GM23248 (cell line): ENCODE results near the gene TMCC2. TPM values are rescaled to one million over a fixed set of nuclear protein-coding genes. Genes with fewer than 3 reads are reported as not detected.

Experiments
- DNase-seq: peaks from one replicate; pipeline ENCODE4 v3.0.0-alpha.2; 2015
- H2AFZ ChIP-seq: fragments of 200-600 bp; sonication (generic); 2 replicates; pipeline ENCODE4 v1.6.1; 2016; ENCODE audit warnings: antibody characterized with exemption
- H3F3A ChIP-seq: fragments of 200-600 bp; sonication (generic); 2 replicates; pipeline ENCODE4 v1.6.1; 2016; ENCODE audit warnings: mild to moderate bottlenecking, antibody characterized with exemption, mixed run types; ENCODE audit not compliant: insufficient read depth
- H3K27ac ChIP-seq: fragments of 200-600 bp; sonication (generic); 2 replicates; pipeline ENCODE4 v1.5.1; 2016; ENCODE audit warnings: mild to moderate bottlenecking
- H3K27me3 ChIP-seq: fragments of 200-600 bp; sonication (generic); replicated peaks from 2 replicates; pipeline ENCODE4 v1.6.1; 2016; ENCODE audit warnings: mild to moderate bottlenecking; ENCODE audit not compliant: insufficient read depth
- H3K36me3 ChIP-seq: fragments of 200-600 bp; sonication (generic); 2 replicates; pipeline ENCODE4 v1.6.1; 2016; ENCODE audit warnings: low read depth, mild to moderate bottlenecking
- H3K4me1 ChIP-seq: fragments of 200-600 bp; sonication (generic); 2 replicates; pipeline ENCODE4 v1.6.1; 2016; ENCODE audit warnings: mild to moderate bottlenecking; ENCODE audit not compliant: insufficient read depth
- H3K4me2 ChIP-seq: fragments of 200-600 bp; sonication (generic); one replicate; pipeline ENCODE4 v1.6.1; 2016; ENCODE audit warnings: mild to moderate bottlenecking; ENCODE audit not compliant: unreplicated experiment
- H3K4me3 ChIP-seq: fragments of 200-600 bp; sonication (generic); 2 replicates; pipeline ENCODE4 v1.5.1; 2016; ENCODE audit warnings: mild to moderate bottlenecking
- H3K79me2 ChIP-seq: fragments of 200-600 bp; sonication (generic); 2 replicates; pipeline ENCODE4 v1.6.1; 2016; ENCODE audit warnings: mild to moderate bottlenecking; ENCODE audit not compliant: insufficient read depth
- H3K9ac ChIP-seq: fragments of 200-600 bp; sonication (generic); 2 replicates; pipeline ENCODE4 v1.6.1; 2016; ENCODE audit warnings: mild to moderate bottlenecking
- H3K9me2 ChIP-seq: fragments of 200-600 bp; sonication (generic); 2 replicates; pipeline ENCODE4 v1.6.1; 2016; ENCODE audit warnings: mixed run types, mild to moderate bottlenecking, moderate library complexity; ENCODE audit not compliant: insufficient read depth
- H3K9me3 ChIP-seq: fragments of 200-600 bp; sonication (generic); one replicate; pipeline ENCODE4 v1.6.1; 2017; ENCODE audit warnings: low read depth
- H4K20me1 ChIP-seq: fragments of 200-600 bp; sonication (generic); 2 replicates; pipeline ENCODE4 v1.6.0; 2016; ENCODE audit not compliant: insufficient read depth
- EZH2 ChIP-seq: fragments of 200-600 bp; sonication (generic); IDR thresholded peaks from 2 replicates; pipeline ENCODE4 v1.6.1; 2018; ENCODE audit warnings: antibody characterized with exemption, mild to moderate bottlenecking; ENCODE audit not compliant: insufficient read depth, poor library complexity, severe bottlenecking
- EZH2phosphoT487 ChIP-seq: fragments of 200-600 bp; sonication (generic); IDR thresholded peaks from 2 replicates; pipeline ENCODE4 v1.6.1; 2018; ENCODE audit warnings: antibody characterized with exemption, moderate library complexity, mild to moderate bottlenecking, low read depth; ENCODE audit not compliant: insufficient read depth
- WGBS, 2 experiments: methylation state at CpG; one replicate each; pipeline ENCODE4 v1.1.6; 2015 to 2017; ENCODE audit warnings: low lambda C conversion rate in 2 of 2, low coverage in 1 of 2; ENCODE audit errors: missing lambda C conversion rate in 2 of 2; 5-methylcytosine and 5-hydroxymethylcytosine counted together
- in situ Hi-C: fragments of 300-500 bp; cut with MboI; formaldehyde crosslinking; loops from 2 replicates; pipeline ENCODE4 v1.15.0; 2020
- polyA plus RNA-seq: library from polyadenylated mRNA; unstranded; fragments of >200 nt; fragmentation: Nextera tagmentation; extraction: Ambion mirVana; gene quantifications from 2 replicates; pipeline ENCODE4 v1.2.1, GENCODE V29; 2016
- total RNA-seq: library from RNA; depleted of rRNA; stranded (reverse); fragments of >200 nt; shearing (Covaris generic); gene quantifications from 2 replicates; pipeline ENCODE4 v1.2.3, GENCODE V29; 2014

Gene TMCC2
- total and polyA plus RNA-seq, 2 experiments from 2014 or later = 0.39 to 1.7 TPM

GRCh38 chr1:205309741-205310140 lies 82.0 kb downstream of the TMCC2 start:
- Histone ChIP-seq H3K9me3 (no peaks in the 10 kb centered on the region), H3K4me2 (no peak overlapping the region), H3K27ac (no peak overlapping the region), H3K4me3 (no peak overlapping the region), H3K4me1 (peaks cover 4% of the 10 kb centered on the region; the same call in 1 of the 2 replicates), H3K36me3 (peaks cover 28% of the 10 kb centered on the region), H3K9ac (no peak overlapping the region), H3K27me3 (no peaks in the 10 kb centered on the region), H4K20me1 (no peaks in the 10 kb centered on the region), H2AFZ (no peak overlapping the region), H3K9me2 (no peaks in the 10 kb centered on the region), H3K79me2 (peaks cover 46% of the 10 kb centered on the region), H3F3A (peaks cover 7% of the 10 kb centered on the region; the same call in 1 of the 2 replicates)
- in situ Hi-C loops = no loop called here
- TF ChIP-seq EZH2phosphoT487 (no peak), EZH2 (no peak)
- DNase-seq = no peak
- 79 to 86% methylated on average over 1 of the region's 1 CpG for WGBS, 2 experiments

DNA sequence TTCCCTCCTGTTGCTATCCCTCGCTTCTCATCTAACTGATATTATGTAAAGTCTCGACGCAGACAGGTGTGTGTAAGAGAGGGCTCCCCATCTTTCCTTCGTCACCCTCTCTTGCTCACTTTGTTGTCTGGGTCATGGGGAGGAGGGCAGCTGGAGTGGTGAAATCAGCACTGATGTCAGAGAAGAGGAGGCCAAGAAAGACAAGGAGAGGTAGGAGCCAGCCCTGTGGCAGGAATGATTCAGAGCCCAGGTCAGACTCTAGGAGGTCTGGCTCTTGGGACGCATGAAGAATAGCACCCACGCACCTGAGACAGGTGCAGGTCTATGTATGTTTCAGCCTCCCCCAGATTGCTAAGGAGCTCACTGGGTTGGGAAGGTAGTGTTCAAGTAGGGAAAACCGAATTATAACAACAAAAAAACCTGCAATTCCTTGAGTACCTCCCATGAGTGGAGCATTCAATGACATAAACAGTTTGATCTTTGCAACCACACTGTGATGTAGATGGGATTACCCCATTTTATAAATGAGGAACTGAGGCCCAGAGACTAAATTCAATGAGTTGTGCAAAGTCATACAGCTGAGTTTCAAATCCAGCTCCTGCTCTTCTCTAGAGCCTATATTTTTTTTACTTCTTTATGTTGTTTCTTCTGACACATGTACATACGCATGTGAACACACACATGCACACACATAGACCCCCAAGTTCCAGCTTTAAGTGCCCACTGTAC lies 83.4 kb downstream of the TMCC2 start:
- 96% methylated on average over 8 of the region's 8 CpGs for WGBS, 2 experiments
- H2AFZ ChIP-seq = no peak overlapping the region
- no peaks in the 10 kb centered on the region for H3K9me2 ChIP-seq
- H3K36me3 ChIP-seq = peaks cover 28% of the 10 kb centered on the region
- no peaks in the 10 kb centered on the region for H3K4me1 ChIP-seq
- H3K9me3 ChIP-seq = no peaks in the 10 kb centered on the region
- no peak overlapping the region for H3K4me3 ChIP-seq
- peaks cover 60% of the 10 kb centered on the region for H3K79me2 ChIP-seq
- TF ChIP-seq EZH2 = no peak
- TF ChIP-seq EZH2phosphoT487 = no peak
- H4K20me1 ChIP-seq = no peaks in the 10 kb centered on the region
- H3F3A ChIP-seq = no peaks in the 10 kb centered on the region
- no peak for DNase-seq
- H3K4me2 ChIP-seq = no peak overlapping the region
- H3K27ac ChIP-seq = no peak overlapping the region
- in situ Hi-C loops = no loop called here
- no peaks in the 10 kb centered on the region for H3K27me3 ChIP-seq
- H3K9ac ChIP-seq = no peak overlapping the region

DNA sequence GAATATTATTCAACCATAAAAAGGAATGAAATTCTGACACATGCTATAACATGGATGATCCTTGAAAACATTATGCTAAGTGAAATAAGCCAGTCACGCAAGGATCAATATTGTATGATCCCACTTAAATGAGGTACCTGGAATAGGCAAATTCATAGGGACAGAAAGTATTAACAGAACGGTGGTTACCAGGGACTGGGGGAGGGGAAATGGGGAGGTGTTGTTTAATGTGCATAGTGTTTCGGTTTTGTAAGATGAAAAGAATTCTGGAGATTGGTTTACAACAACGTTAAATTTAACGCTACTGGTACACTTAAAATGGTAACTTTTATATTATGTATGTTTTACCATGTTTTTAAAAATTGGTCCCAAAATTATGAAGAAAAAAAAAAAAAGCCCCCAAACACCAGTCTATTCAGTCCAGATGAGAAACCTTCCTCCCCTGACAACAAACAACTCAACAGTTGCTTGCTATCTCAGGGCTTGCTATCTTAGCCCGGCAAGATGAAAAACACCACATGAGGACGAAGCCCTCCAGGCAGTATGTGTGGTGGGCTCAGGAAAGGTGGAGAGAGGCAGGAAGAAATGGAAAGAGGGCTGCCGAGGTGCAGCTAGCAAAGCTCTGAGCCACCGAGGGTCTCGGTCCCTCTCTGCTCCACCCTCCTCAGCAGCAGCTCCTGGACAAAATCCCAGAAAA lies 85.3 kb downstream of the TMCC2 start:
- in situ Hi-C loops = no loop called here
- H3F3A ChIP-seq = no peaks in the 10 kb centered on the region
- no peaks in the 10 kb centered on the region for H3K9me2 ChIP-seq
- no peak overlapping the region for H3K4me3 ChIP-seq
- H3K79me2 ChIP-seq = peaks cover 79% of the 10 kb centered on the region
- WGBS, 2 experiments = 77 to 78% methylated on average over 10 of the region's 10 CpGs
- no peak for TF ChIP-seq EZH2phosphoT487
- TF ChIP-seq EZH2 = no peak
- no peak overlapping the region for H2AFZ ChIP-seq
- H4K20me1 ChIP-seq = no peaks in the 10 kb centered on the region
- H3K27me3 ChIP-seq = no peaks in the 10 kb centered on the region
- no peaks in the 10 kb centered on the region for H3K4me1 ChIP-seq
- H3K36me3 ChIP-seq = peaks cover 14% of the 10 kb centered on the region
- H3K4me2 ChIP-seq = no peak overlapping the region
- no peak for DNase-seq
- no peak overlapping the region for H3K9ac ChIP-seq
- no peak overlapping the region for H3K27ac ChIP-seq
- no peaks in the 10 kb centered on the region for H3K9me3 ChIP-seq

DNA sequence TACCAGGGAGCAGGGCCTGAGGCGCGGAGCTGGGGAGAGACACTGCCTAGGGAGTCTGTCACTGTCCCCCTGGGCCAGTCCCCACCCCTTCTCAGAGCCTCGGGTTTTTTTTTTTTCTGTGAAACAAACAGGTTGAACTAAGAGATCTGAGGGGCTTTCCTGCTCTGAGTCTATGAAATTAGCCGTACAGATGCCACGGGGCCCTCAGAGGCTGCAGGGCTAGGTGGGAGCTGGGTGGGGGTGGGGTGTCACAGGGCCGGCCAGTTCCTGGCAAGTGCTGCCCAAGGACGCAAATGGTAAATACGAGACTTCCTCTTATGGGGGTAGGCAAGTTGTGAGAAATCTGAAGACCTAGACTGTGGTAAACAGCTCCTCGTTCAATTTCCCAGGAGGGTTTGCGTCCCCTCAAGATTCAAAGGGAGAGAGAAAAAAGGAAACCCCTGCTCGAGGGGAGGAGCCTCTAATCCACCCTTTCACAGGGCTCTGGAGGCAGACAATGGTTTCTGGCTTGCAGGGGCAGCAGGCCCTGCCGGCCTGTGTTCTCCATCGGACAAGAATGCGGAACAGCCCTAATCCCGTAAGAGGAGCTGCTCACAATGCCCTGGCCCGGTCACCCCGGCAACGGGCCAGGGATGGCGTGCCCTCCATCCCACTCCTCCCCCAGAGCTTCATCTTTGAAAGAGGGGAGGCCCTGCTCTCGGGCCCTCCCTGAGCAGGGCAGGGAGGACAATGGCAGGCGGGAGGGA lies 86.0 kb downstream of the TMCC2 start:
- Histone ChIP-seq H3K4me2 (no peak overlapping the region), H3K9me2 (no peaks in the 10 kb centered on the region), H3K9me3 (no peaks in the 10 kb centered on the region), H3F3A (no peaks in the 10 kb centered on the region), H4K20me1 (no peaks in the 10 kb centered on the region), H3K4me3 (no peak overlapping the region), H3K27me3 (no peaks in the 10 kb centered on the region), H3K9ac (no peak overlapping the region), H3K27ac (no peak overlapping the region), H3K4me1 (0 out of 2 replicates have a peak, but pooled peaks cover 3% of the 10 kb centered on the region), H3K36me3 (peaks cover 9% of the 10 kb centered on the region), H2AFZ (no peak overlapping the region), H3K79me2 (peaks cover 86% of the 10 kb centered on the region)
- TF ChIP-seq EZH2phosphoT487 (no peak), EZH2 (no peak)
- DNase-seq = no peak
- in situ Hi-C loops = no loop called here
- 62 to 64% methylated on average over 20 to 21 of the region's 21 CpGs for WGBS, 2 experiments
